ENCODE measurements around the gene SH3RF3.

SH3RF3 gene

DNA sequence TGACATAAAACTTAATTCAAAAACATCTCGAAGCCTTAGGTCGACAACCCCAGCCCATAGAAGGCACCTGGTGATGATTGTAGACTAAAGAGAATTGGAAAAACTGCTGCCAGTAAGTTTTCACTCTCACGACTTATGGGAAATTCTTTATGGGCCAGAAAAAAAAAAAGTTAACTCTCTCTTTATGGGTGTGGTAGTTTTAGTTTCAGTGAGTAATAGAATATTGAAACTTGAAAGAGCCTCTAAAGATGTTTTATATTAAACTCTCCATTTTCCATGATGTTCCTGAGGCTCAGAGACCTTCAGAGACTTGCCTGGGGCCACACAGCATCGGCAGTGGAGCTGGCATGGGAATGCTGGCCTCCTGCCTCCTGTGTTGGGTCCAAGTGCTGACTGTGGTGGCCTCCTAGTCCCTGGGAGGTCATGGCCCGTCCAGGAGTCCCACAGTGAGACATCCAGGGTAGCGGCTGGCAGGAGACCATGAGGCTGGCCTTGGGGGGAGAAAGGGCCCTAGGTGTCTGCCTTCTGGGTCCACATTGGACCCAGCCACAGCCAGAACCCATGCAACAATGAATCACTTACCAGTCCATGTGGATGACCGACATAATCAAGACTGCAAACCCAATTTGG, 325.9 kb downstream of the SH3RF3 start:
- in situ Hi-C loops (cut with HindIII; ENCODE audit: low sequenced_read_pairs) = no loop called here

DNA sequence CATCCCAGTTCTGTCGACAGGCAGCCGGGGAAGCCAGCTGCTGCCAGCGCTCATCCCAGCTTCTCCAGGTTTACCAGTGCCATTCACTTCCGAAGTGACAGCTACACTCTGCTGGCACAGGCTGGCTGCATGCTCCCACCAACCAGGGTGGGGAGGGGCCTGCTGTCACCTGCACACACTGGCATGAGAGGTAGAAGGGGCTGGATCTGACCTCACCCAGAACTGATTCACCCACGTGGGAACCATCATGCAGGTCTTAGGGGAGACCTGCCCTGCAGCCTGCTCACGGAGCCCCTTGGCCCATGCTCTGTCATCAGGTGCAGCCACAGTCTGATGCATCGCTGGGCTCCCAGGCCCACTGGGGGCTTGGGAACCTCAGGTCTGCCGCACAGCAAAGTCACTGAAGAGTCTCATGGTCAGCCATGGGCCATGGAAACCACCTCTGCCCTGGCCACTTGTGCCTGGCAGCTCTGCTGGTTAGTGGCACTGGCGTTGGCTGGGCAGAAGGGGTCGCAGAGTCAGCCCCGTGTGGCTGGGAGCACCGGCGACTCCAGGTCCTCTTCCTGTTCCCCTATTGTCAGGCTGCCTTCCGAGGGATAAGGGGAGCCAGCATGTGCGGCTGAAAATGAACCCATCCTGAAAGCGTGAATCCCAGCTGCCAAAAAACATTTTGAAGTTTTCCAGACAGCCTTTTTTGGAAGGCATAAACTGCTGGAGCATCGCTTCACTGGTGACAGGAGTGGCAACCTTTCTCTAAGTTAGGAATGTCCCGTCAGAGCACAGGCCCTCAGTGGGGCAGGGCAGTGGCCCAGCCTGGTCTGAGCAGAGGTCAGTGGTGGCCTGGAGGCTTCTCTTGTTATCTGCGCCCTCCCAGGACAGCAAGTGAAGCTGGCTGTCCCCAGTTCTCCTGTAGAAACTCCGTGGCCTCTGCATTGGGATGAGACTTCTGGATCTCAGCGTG, 327.0 kb downstream of the SH3RF3 start:
- in situ Hi-C loops (cut with HindIII; ENCODE audit: low sequenced_read_pairs) = no loop called here

DNA sequence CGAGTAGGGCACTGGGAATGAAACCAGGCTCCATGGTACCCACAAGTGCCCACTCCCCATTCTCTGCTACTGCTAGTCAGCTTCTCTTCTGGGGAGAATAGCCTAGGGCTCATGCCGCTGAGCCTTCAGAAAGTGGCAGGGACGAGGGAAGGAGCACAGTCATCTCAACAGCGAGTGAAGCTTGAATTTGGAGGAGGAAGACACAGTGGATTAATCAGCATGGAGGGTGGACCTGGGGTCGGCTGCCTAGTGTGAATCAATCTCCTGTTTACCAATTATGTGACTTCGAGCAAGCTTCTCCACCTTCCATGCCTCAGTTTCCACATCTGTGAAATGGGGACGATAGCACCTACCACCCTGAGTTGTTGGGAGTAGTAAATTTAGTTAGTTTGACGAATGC, 327.8 kb downstream of the SH3RF3 start:
- in situ Hi-C loops (cut with HindIII; ENCODE audit: low sequenced_read_pairs) = no loop called here

DNA sequence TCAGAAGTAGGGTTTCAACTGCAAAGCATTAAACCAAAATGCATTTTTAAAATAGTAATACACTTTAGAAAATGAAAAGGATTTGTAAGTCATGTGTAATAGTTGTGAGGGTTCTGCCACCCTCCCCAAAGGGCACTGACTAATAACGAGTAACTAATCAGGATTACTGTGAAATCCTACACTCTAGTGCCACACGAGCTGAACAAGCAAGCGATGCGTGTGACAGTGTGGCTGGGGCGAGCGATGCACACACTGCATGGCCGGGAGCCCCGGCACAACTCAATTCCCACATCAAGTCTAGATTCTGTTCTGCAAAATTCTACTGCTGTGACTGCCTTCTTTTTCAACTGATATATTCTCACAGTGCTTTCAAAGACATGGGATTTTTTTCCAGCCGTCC, 328.4 kb downstream of the SH3RF3 start:
- in situ Hi-C loops (cut with HindIII; ENCODE audit: low sequenced_read_pairs) = no loop called here

DNA sequence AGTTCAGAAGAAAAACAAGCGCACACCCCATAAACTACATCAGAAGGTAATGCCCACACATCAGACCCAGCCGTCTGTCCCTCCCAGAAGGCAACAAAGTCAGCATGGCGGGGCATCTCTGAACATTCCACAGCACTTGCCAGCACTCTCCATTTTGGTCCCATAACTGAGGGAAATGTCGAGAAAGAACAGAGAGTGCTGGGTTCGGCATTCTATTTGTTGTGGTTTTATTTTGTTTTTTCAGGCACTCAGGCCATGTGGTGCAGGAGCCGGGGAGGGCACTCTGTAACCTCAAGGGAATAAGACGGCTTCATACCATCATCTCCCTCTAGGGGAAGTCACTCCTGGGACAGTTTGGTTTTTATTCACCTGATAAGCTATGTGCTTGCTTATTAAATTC, 328.8 kb downstream of the SH3RF3 start:
- in situ Hi-C loops (cut with HindIII; ENCODE audit: low sequenced_read_pairs) = no loop called here

DNA sequence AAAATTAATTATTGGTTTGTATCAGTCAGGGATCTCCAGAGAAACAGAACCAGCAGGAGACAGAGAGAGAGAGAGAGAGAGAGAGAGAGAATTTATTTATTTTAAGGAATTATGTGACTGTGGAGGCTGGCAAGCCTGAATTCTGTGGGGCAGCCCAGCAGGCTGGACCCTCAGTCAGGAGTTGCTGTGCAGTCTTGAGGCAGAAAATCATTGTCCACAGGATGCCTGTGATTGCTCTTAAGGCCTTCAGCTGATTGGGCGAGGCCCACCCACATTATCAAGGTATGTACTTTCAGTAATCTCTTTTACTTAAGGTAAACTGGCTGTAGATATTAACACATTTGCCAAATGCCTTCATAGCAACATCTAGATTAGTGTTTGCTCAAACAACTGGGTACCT, 329.5 kb downstream of the SH3RF3 start:
- in situ Hi-C loops (cut with HindIII; ENCODE audit: low sequenced_read_pairs) = no loop called here

DNA sequence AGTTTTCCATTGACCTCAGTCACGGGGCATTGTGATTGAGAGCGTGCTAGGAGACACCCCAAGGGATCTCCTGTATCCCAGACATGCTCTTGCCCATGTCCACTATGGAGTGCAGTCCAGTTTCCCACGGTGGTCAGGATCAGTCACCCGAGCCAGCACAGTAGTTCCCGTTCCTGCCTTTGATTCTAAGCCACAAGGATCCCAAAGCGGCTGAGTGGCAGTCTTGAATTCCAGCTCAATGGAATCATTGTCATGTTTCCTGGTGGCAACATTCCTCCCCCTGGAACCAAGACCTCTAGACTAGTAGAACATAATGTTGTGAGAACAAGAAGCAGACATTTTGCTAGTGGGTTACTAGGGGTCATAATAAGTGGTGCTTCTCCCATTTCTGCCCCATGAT, 330.5 kb downstream of the SH3RF3 start:
- in situ Hi-C loops (cut with HindIII; ENCODE audit: low sequenced_read_pairs) = no loop called here

DNA sequence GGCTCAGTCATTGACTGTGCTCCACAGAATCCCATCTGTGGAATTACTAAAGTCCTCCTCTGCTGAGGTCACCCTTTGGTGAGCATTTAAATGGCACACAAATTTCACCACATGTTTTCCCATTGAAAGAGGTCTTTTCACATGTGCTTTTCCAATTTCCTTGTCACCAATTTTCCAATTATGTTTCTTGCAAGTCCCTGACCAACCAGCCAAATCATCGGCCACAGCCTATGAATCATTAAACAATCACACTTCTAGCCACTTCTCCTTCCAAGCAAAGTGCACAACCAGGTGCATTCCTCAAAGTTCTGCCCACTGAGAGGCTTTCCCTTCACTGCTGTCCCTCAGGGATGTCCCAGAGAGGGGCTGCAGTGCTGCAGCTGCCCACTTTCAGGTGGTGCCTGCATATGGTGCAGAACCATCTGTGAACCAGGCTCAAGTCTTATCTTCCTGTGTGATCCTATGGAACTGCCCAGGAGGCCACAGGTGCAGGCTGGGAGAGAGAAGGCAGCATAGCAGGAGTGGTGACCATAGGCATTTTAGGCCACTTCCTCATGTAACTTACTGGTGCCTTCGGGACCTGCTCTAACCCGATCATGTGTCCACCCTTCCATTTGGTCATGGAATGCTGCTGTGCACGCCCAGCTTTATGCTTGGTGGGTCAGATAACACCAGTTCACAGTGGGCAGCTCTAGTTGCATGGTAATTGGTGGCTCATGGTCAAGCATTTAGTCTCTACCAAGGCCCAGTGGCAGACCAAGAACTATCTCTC, 331.7 kb downstream of the SH3RF3 start:
- in situ Hi-C loops (cut with HindIII; ENCODE audit: low sequenced_read_pairs) = no loop called here

DNA sequence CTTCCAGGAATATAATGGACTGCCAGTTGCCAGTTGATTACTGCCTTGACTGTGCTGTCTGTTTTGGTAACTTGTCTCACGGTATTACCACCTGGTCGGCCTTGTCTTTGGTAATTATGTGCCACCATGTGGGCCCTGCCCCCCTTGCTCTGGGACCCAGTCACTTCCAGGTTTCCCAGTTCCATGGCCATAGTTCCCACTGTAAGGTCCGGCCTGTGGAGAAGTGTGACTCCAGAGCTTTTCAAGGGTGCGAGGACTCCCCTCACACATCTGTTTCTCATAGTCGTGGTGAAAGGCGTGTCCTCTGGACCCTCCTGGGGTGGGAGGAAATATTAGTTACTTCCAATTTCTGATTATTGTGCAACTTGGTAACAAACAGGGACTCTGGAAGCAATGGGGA, 334.2 kb downstream of the SH3RF3 start:
- in situ Hi-C loops (cut with HindIII; ENCODE audit: low sequenced_read_pairs) = no loop called here

DNA sequence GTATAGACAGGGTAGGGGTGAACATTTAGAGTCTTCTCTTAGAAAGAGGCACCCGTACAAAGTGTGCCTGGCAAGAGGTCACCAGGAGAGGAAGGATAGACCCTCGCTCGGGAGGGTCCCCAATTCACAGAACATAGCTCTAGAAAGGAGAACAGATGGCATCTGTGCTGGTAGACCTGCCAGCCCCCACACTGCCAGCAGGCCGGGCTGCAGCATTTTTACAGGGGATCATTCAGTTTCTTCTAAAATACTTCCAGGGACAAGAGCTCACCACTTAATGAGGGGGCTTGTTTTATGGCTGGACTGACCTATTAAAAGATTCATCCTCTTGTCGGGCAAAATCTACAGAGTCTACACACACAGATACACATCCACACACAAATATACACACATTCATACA, 334.9 kb downstream of the SH3RF3 start:
- in situ Hi-C loops (cut with HindIII; ENCODE audit: low sequenced_read_pairs) = no loop called here

DNA sequence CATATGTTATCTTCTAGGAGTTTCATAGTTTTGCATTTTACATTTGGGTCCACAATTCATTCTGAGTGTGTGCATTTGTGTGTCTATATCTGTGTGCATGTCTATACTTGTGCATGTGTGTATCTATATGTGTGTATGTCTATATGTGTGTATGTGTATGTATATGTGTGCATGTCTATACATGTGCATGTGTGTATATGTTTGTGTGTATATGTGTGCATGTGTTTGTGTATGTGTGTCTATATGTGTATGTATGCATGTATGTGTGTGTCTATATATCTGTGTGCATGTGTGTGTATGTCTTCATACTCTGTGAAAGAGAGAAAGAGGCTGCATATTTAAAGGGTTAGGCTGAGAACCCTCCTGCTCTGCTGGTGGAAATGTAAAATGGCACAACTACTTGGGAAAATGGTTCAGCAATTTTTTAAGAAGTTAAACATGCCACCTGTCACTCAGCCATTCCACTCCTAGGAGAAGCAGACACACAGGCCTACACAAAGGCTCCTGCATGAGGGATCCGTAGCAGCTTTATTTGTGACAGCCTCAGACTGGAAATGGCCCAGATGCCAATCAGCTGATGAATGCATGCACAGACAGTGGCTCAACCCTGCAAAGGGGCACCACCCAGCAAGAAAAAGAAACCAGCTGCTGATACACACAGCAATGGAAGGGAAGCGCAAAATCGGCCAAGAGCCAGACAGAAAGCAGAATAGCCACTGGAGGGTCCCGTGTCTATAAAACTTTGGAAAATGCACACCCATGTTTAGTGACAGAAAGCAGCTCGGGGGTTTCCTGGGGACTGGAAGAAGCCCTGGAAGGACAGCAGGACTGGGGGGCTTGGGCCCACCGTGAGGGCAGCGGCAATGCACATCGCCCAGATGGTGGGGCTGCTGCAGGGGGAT, 337.9 kb downstream of the SH3RF3 start:
- in situ Hi-C loops (cut with HindIII; ENCODE audit: low sequenced_read_pairs) = no loop called here

DNA sequence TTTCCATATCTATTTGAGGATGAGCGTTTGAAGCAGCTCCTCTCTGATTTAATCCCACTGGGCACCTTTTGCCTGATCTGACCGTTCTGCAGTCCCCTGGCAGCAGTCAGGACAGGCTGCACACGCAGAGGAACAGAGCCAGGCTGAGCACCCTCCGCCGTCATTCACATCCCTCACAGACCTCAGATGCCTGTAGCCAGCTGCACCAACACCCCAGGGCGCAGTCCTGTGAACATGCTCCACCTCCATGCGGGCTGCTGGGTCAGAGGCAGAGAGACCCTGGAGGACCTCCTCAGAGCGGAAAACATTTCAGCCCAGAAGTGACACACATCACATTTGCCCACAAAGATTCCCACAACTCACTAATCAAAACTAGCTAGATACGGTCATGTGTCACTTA, 338.7 kb downstream of the SH3RF3 start:
- in situ Hi-C loops (cut with HindIII; ENCODE audit: low sequenced_read_pairs) = no loop called here

DNA sequence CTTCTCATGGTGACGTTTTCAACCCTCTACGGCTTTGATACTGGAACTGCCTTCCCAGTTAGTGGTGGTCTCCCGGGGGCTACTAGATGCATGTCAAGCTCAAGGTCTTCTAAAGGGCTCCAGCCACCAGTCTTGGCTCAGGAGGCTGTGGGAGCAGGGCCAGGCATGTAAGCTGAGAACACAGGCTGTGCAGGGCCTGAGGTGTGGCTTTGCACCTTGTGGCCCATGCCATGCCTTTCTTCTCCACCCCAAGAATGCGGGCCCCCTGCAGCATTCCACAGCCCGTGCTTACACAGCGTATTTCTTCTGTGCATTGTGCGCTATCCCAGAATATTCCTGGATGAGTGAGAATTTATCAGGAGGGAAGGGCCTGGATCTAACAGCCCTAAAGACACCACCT, 339.9 kb downstream of the SH3RF3 start:
- in situ Hi-C loops (cut with HindIII; ENCODE audit: low sequenced_read_pairs) = no loop called here

DNA sequence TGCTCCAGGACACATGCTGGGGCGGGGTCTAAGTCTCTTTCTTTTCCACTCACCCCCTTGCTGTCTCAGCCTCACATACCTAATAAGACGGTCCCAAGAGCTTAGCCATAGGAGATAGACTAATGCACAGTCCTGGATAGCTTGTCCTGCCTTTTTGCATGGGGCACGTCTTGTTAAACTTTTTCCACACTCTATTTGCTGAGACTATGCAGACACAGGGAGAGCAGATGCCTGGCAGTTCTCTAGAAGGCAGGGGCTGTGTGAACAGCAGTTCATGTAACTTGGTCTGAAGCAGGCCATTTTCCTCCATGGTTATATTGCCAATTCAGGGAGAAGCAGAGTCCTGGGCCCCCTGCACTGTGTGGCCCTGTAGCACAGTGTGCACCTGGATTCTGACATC, 342.7 kb downstream of the SH3RF3 start:
- in situ Hi-C loops (cut with HindIII; ENCODE audit: low sequenced_read_pairs) = no loop called here

DNA sequence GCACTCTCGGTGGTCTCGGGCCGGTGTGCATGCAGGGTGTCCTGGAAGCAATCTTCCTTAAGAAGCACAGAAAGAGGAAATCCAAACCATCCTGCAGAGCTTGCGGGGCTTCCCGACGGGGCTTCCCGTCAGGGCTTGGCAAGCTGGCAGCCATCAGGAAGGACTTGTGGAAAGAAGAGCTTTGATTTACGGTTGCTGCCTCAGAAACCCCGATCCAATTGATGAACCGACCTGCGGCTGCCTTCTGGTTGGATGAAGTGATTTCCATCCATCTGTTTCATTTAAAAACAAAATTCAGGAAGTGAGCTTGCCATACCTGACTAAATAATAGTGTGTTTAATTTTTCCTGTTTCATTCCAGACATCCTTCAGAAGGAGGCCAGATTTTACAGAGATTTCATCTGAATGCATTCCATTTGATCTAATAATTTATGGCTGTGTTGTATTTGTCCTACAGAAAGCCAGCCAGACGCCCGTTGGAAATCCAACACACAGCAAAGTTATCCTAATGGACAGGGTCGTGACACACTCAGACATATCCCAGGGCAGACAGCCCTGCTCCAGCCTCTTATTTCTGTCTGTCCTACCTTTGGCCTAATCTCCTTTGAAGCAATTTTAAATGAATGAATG, 343.4 kb downstream of the SH3RF3 start:
- in situ Hi-C loops (cut with HindIII; ENCODE audit: low sequenced_read_pairs) = no loop called here

DNA sequence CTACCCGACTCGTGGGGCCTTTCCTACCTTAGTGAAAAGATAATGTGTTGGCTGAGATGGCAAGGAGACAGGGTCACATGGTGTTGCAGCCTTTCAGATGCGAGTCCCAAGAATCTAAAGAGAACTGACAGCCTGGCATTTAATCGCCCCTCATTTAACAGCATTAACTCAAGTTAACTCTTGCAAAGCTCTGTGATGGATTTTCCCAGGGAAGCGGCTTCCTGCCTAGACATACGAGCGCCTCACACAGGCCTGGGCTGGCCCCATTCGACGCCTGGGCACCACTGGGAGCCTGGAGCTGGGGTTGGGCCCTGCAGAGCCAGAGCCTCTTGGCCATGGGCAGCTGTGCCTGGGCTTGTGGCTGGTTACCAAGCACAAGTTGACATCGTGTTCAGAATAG, 344.0 kb downstream of the SH3RF3 start:
- in situ Hi-C loops (cut with HindIII; ENCODE audit: low sequenced_read_pairs) = no loop called here

DNA sequence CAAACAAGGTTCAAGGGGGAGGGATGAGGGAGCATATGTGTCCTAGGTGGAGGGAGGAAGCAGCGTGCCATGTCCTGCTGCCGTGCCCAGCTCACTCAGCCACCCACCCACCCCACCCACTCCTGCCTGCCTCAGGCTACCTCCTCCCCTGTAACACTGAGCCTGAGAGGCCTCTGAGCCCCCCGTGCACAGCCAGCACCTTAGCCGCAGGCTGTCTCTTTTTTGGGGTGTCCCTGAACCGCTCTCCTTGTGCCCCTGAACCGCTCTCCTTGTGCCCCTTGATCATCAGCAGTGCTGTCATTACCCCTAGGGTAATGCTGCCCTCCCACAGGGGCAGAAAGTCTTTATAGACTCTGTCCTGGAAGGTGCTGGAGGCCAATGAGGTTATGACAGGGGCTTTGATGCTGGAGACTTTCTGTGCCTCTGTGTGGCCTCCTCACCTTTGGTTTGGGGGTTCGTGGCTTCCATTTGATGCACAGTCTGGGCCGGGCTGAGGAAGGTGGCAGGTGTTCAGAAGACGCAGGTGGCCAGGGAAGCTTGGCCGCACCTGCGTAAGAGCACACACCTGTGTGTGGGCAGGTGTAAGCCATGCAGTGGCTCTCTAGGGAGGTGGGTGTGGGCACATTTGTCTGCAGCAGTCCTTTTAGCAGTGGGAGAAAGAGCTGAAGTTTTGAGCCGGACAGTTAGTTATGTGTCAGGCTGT, 344.8 kb downstream of the SH3RF3 start:
- in situ Hi-C loops (cut with HindIII; ENCODE audit: low sequenced_read_pairs) = no loop called here

DNA sequence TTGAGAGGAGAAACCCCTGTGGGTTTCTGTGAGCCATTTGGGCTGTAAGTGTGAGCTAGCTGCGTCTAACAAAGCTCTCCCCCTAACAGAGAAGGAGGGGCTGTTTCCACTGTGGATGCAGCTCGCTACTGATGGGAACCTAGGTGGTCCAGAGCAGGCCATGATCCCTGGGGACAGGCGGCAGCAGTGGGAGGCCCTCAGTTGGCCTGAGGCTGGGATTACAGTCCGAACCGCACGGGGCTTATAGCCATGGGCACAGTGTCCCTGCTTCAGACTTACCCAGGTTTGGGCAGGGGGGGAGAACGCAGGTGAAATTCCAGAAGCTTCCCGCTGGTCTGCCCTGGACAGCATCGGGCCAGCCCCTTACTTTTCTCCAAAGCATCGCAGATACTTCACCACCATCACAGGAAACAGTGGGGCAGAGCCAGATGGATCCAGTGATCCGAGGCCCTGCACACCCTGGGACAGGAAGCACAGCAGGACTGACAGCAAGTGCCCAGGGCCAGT, 345.4 kb downstream of the SH3RF3 start:
- in situ Hi-C loops (cut with HindIII; ENCODE audit: low sequenced_read_pairs) = no loop called here

DNA sequence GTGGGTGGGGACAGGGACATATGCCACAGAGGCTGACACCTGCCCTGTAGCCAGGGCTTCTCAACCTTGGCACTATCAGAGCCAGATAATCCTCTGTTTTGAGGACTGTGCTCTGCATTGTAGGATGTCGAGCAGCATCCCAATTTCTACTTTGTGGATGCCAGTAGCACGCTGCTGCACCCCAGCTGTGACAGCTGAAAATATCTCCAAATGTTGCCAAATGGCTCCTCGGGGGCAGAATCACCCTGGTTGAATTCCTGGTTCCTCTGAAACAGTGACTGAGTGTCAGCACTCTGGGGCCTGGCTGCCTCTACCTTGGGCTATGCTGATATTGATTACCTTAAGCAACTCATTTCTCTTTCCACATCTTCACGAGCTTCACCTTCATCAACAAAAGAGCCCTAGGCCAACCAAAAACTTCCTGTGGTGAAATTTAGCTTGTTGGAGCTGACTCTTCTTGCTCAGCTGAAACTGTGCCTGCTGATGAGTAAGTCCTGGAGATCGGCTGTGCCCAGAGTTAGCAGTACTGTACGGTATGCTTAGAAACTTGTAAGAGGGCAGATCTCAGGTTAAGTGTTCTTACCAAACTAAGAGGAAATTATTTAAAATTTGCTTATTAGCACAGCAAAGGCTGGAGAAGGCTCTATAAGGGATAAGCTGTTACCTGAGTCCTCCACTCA, 346.7 kb downstream of the SH3RF3 start:
- in situ Hi-C loops (cut with HindIII; ENCODE audit: low sequenced_read_pairs) = no loop called here

All from DLD1 (cell line).